ENCODE data around the gene PALS1.

PALS1 gene

DNA sequence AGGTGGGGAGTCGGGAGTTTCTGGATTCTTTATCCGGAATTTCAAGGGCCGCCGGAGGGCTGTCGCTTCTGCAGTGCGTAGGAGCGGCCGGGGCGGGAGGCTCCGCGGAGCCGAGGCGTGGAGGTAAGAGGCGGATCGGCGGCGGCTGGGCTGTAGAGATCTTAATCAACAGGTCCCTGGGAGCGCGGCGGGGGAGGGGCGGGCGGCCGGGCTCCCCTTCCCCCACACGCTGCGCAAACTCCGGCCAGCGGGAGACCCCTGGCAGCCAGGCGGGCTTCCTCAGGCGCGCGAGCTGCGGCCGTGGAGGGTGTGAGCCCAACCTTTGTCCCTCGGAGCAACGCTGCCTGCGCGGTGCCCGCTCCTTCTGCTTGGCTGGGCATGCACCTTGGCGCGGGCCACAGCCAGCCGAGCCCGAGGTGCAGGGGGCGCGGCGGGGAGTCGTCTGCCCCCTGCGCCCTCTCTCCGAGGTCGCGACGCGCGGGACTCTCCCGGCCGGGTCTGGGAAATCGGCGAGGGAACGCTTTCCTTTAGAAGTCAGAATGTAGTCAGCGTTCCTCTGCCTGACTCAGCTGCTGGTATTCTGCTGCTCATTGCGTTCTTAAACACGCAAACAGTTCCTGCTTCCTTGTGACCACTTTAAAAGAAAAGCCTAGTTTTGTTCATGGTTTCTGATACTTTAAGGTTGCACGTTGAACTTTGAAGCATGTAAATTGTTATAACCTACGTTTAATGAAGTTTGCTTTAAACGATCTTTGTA, at the start of gene PALS1:
TSS of gene PALS1 (plus strand) at position 25 of the 757 bp plus-strand sequence. CDS start 37,736 bp downstream, outside the sequence.
- no peak for DNase-seq

DNA sequence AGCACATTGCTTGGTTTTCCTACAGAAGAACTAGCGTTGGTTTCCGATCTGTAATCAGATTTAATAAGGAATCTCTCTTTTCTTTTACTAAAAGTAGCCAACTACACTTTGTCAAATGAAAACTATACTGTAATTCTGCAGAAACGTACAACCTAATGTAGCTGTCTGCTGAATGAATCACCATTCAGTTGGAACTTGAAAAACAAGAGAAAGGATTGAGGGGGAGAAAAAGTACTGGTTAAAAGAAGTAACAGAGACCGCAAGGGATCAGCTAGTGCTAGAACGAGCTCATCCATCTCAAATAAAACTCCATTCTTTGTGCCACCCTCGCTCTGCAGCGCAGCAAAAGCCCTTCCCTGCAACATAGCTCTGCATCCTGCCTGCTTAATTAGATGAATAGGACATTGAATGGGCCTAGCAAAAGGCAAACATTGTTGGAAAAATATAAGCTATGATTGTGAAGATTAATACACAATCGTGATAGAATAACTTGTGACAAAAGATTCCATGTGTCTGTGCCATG, 49.4 kb upstream of the PALS1 start:
- no peak for DNase-seq

DNA sequence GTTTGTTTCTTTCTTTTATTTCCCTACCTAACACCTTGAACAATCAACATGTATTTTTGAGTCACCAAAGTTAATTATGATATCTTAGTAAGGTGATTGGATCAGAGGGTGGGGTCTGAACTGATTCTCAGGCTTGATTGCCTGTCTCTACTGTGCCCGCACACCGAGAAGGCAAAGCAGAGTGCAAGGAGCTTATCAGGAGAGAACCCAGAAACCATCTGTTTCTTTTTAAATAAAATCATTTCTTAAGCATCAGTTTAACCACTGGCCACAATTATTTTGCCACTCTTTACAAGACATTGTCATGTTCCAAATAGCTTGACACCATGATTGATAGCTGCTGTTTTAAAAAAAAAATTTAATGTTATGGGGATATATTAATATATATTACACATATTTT, 48.9 kb upstream of the PALS1 start:
- DNase-seq = no peak

DNA sequence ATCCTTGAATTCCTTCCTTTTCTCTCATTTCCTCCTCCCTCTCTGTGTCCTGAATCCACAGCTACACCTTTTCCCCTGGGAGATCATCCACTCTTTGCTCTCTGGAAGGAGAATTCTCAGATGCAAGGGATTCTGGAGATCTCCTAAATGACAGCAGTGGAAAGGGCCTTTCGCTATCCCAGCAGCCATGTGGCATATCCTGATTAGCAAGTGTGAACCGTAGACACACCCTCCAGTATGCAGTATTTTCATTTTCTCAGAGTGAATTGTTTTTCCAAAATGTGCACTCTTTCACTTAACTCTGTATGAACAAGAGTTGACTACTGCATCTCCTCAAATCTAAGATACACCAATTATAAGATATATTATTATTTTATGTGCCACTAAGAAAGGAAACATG, 46.0 kb upstream of the PALS1 start:
- DNase-seq = no peak

DNA sequence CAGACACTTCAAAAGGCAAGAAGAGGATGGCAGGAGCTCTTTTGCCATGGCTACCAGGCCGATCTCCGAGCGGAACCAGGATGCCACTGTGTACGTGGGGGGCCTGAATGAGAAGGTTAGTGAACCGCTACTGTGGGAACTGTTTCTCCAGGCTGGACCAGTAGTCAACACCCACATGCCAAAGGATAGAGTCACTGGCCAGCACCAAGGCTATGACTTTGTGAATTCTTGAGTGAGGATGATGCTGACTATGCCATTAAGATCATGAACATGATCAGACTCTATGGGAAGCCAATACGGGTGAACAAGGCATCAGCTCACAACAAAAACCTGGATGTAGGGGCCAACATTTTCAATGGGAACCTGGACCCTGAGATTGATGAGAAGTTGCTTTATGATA, 42.2 kb upstream of the PALS1 start:
- DNase-seq = no peak

DNA sequence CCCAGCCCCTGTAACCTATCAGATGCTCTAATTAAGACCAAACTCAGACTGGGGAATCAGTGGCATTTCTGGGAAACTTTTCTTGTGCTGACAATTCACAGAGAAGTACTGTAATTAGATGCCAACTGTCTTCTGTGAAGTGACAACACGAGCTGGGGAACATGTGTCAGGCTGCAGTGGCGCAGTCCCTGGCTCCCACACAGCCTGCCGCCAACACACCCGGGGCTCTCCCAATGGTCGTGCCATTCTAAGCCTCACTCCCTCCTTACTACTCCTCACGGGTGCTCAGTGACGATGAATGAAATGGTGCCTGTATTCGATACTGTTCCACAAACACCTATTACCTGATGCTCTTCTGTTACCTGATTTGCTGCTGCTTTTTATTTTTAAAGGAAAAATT, 33.4 kb upstream of the PALS1 start:
- no peak for DNase-seq

DNA sequence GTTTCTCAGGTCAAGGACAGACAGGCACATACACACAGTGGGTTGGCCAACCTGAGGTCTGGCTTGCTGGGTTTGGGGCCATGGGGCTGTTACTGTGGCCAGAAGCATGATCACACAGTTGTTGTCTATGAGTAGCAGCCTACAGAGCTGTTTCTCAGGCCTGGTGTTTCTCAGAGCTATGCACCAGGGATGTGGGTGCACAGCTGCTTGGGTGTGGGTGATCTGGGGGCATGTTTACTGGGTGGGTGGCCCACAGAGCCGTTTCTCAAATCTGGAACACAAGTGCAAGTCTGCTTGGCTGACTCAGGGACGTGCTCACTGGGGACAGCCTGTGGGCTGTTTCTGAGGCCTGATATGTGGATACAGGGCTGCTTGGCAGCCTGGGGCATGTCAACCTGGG, 23.1 kb upstream of the PALS1 start:
- no peak for DNase-seq

DNA sequence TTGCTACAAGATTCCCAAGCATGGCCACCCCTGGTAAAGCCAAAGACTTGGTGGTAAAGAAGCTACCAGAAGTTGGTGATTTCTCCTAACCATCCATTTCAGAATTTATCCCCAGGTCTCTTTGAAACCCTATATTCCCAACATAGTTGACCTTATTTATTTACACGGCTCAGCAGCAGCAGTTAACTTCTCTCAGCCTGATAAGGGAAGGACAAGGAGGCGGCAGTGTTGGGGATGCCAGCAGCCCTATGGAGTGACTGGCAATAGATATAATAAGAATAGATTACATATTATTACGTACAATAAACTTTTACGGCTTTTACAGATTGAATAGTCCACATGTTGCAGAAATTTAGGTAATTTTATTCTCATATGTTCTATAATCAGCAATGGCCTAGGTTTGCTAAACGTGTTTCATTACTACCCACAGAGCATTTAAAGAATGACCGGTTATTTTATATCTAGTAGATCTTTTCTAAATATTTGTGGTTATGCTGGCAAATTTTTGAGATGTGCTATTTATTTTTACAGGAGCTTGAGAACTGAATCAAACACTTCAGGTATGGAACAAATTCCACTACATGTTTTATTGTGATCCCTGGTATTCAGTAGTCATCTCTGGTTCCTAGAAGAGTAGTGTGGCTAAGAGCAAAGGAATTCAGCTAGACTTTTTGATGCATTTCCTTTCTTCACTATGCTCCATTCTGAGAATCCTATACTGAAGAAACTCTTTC, 19.8 kb upstream of the PALS1 start:
- DNase-seq = no peak

DNA sequence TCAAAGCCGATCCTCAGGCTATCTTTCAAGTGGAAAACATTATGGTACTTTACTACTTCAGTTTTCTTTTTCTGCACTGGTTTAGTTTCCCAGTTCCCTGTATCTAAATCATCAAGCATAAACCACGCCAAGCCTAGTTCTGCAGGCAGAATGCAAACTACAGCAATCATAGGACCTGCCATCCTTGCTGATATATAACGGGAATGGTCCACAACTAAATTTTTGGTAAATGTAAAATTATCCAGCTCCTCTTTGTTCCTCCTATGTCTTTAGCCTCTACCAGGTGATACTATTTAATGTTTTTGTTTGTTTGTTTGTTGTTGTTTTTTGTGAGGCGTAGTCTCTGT, 19.3 kb upstream of the PALS1 start:
- DNase-seq = no peak

DNA sequence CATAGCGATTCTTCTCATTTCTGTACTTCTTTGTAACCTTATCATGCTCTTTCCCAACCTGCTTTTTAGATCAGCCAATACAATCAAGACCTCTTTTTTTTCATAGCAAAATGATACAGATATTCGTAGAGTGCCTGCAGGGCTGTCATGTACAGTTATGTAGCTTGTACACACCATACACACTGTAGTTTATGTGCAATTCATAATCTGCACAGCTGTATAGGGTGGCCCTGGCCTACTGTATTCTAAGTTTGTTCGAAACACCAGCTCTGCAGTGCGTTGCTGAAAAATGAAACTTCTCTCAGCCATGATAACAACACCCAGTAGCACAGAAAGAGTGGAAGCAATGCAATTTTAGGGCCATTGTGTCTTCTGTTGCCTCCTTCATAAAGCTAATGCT, 15.7 kb upstream of the PALS1 start:
- no peak for DNase-seq

DNA sequence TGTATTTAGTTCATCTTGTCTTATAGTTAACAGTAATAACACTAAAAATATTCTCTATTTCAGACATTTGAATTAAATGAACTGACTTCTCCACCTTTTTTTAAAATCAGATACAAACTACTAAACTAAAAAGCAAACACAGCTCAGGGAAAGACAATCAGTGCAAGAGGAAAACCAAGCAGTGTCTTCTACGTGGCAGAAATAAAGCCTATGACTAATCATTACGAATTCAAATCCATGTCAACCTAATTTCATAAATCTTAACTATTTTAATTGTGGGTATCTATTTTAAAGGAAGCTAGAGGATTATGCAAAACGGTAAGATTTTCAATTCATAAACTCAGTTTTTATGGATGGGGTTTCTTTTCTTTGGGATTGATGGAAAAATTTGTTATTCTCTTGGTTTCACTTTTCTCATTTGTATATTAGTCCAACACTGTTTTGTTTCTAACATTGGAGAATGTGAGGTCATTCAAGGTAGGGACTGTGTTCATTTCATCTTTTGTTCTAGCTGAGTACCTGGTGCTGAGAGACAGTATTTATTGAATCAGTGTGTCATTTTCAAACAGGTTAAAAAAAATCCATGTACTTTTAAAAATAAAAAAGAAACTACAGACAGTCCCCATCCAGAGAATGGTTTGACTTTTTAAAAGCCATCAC, 12.8 kb upstream of the PALS1 start:
- no peak for DNase-seq

DNA sequence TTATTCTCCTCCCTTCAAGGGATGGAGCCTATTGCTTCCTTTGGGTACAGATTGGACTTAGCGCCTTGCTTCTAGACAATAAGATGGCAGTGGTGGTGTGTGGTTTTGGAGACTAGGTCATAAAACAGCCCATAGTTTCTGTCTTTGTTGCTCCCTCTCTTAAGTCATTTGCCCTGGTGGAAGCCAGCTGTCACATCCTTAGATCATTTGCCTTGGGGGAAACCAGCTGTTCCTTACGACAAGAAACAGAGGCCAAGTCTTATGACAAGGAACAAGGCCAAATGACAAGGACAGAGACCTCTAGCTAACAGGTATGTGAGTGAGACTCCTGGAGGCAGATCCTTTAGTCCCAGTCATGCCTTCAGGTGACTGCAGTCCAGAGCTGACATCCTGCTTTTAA, 9.2 kb upstream of the PALS1 start:
- DNase-seq = no peak

DNA sequence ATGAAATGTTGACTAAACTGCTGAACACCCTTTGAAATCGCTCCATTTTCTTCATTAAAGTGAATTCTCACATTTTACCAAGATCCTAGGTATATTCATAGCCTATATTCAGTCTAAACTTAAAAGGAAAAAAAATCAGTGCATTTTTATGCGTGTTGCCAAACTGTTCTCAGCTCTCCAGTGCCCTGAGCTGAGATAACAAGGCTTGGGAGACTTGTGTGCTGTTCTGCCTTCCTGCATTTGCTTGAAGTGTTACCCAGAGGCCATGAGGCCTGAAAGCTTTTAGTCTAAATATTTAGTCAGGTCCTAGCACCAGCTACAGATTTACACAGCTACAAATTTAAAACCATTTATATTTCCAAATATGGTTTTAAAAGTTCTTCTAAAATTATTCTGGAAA, 8.6 kb upstream of the PALS1 start:
- no peak for DNase-seq

DNA sequence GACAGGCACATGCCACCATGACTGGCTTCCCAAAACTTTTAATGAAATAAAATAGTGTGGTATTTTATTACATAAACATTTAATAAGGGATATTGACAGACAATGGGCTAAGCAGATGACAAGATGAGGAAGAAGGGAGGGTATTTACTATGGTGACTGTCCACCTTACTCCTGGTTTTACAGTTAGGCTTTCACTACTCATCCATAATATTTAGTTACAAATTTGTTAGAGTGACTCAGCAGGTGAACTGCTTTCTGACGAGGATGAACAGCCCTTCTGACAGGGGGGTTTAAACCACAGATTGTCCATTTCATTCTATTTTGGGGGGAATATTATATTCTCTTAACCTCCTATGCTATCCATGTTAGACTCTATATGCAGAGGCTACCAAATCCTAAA, 3.6 kb upstream of the PALS1 start:
- no peak for DNase-seq

DNA sequence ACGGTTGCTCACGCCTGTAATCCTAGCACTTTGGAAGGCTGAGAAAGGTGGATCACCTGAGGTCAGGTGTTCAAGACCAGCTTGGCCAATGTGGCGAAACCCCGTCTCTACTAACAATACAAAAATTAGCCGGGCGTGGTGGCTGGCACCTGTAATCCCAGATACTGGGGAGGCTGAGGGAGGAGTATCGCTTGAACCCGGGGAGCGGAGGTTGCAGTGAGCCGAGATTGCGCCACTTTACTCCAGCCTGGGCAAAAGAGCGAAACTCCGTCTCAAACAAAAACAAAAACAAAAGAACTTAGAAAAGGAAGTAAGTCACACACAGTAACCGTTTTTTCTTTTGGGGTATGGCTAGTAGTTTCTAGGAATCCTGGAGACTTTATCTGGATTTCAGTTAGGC, 1.7 kb upstream of the PALS1 start:
- no peak for DNase-seq

DNA sequence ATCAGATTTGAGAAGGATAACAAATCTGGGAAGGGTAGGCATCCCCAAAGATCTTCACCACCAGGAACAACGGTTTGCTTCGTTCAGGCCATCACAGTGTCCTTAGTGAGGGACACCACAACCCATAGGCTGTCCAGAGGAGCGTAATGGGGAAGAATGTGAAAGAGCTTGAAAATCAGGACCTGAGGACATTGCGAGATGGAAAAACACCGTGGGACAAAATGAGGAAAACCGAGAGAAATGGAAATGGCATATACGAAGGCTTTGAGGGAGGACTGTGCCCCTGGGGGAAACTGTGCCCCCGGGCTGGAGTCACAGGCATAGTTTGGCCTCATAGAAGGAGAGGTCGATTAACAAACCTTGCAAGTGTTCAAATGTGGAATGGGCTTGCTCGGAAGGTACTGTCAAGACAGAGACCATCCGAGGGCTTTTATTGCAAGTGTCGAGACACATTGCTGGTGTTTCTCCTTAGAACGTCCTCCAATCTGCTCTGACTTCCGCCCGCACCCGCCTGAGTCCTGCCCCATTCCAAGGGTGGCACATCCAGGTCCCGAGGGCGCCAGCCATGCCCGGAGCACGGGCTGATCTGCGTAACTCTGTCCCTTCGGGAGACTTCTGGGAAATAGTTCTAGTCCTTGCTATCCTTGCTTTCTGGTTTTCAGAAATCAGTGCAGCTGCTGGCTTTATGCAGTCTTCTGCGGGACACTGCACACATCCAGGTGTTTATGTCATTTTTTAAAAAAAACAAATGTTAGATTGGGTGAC, 885 bp upstream of the PALS1 start:
- peak; percentile 48 for DNase-seq

DNA sequence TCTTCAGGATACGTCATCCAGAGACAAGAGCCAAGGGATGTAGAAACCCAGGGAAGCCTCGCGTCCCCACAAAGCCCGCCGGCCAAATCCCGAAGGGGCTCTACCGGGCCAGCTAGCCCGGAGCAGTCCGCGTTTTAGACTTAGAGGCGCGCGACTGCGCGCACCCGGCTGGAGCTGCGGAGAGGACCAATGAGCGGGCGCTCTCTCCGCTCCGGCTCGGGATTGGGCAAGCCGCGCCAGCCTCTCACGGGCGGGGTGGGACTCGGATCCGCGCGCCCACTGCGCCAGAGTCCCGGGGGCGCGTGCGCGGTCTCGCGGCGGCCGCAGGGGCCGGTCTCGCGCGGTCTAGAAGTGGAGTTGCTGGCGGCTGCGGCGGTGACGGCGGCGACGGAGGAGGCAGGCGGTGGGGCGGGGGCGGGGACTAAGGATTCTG, 241 bp upstream of the PALS1 start:
- DNase-seq = peak; percentile 99

DNA sequence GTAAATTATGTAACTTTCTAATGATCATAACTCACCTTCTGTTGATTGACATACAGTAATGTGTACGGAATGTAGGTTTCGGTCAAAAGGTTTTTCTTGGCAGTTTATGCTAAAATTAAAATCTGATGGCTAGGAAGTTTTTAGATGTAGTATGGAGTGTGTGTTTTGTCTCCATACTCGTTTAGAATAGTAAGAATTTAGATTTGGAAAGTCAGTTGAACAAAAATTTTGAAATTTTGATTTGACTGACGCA, 859 bp downstream of the PALS1 start:
- no peak for DNase-seq

DNA sequence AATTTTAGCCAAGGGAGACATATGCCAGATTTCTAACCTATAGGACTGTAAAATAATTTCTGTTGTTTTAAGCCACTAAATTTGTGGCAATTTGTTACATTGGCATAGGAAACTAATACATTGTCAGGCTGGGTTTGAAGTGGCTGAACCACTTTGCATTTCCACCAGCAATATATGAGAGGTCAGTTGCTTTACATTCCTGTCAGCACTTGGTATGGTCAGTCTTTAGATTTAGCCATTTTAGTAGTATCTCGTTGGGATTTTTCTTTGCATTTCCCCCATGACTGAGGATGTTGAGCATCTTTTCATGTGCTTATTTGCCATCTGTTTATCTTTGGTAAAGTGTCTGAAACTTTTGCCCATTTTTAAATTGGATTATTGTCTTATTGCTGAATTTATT, 3.9 kb downstream of the PALS1 start:
- DNase-seq = no peak

DNA sequence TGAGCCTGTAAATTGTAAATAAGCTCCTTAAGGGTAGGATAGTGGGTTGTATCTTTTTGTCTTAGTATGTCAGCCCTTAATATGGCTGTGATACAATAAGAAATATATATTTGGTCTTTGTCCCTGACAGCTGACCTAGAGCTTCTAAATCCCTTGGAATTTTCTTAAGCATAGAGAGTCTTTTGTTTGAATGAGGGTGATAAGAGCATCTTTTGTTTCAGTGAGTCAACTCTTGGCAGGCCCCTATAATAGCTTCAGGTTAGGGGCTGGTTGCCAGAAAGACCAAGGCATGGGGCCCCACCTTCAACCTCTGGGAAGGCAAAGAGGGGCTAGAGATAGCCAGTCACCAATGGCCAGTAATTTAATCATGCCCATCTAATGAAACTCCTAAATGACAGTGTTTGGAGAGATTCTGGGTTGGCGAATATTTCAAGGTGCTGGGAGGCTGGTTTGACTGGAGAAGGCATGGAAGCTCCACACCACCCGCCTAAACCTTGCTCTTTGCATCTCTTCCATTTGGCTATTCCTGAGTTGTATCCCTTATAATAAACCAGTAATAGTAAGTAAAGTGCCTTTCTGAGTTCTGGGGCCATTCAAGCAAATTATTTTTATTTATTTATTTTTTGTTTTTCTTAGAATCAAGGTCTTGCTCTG, 10.5 kb downstream of the PALS1 start:
- DNase-seq = no peak

DNA sequence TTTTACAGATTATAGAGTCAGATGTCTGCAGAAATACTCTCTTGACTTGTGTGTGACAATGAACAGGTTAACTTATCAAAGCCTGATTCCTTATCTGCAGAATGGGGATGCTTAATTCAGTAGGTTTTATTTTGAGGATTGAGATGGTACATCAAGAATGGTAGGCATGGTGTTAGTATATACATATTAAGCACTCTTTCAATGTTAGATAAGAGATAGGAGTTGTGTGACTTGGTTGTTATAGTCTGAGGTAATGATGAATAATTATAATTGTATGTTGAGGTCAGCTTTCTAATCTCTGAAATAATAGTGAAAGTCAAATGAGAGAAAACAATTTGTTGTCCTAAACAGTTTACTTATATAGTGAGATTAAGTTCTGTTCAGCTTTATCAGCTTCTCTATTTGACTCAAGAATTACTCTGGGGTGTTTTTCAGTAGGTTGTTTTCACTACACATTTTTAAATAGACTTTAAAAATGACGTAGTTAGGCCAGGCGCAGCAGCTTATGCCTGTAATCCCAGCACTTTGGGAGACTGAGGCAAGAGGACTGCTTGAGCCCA, 11.9 kb downstream of the PALS1 start:
- DNase-seq = no peak

DNA sequence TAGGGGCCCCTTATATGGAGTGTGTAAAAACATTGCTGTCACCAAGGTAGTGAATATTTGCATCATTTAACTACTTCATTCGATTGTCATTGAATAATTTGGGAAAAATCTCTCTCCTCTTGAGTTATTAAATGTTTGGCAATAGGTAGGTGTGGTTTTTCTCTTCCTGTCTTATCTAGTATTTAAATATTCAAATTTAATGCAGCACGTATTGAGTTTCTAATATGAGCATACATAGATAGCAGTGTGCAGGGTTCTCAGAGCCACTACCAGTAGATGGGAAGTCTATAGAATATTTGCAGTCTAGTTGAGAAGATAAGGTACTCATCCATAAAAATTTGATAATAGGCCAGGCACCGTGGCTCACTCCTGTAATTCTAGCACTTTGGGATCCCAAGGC, 16.7 kb downstream of the PALS1 start:
- DNase-seq = no peak

DNA sequence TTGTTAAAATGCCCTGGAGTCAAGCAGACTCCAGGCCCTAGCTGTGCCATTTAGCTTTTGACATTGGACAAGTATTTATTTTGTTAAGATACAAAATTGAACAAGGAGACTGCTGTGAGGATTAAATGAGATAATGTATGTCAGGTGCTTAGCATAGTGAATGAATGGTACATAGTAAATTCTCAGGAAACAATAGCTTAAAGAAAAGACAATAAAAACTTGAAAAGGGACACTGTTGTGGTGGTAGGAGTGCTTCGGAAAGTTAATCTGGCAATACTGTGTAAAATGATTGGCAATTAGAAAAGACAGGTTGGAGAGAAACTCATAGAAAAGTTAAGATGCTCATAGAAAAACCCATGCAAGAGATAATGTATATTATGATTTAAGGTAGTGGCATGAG, 19.7 kb downstream of the PALS1 start:
- DNase-seq = no peak

All from right hindlimb (tissue), 1 donor.